Adrenal gland (tissue), 12 donors: ENCODE measurements around the gene AHR. TPM values are rescaled to one million over a fixed set of nuclear protein-coding genes. Genes with fewer than 3 reads are reported as not detected.

Experiments
- DNase-seq, 7 donors: peaks; one replicate each; pipeline ENCODE4 v3.0.0-alpha.2; 2019 to 2020
- H3K27ac ChIP-seq, 5 donors: fragments of 200-600 bp; sonication (generic) in 4 of 5; 1 replicate in 3 of 5; 2 replicates in 2 of 5; pipeline versions ENCODE4 v1.5.1 to v1.8.0; 2016 to 2020; ENCODE audit warnings: mild to moderate bottlenecking in 1 of 5
- H3K27me3 ChIP-seq: fragments of 200-600 bp; 2 replicates; pipeline ENCODE4 v1.8.0; 2021
- H3K36me3 ChIP-seq, 2 donors: fragments of 200-600 bp; replicated peaks in 1 of 2; 1 replicate in 1 of 2; 2 replicates in 1 of 2; pipeline versions ENCODE4 v1.5.1 to v1.8.0; 2018 to 2022
- H3K4me1 ChIP-seq, 2 donors: fragments of 200-600 bp; replicated peaks in 1 of 2; 1 replicate in 1 of 2; 2 replicates in 1 of 2; pipeline versions ENCODE4 v1.5.1 to v1.8.0; 2018 to 2021
- H3K4me3 ChIP-seq, 4 donors: fragments of 200-600 bp; sonication (generic) in 3 of 4; one replicate each; pipeline ENCODE4 v1.5.1; 2016 to 2018
- H3K9me3 ChIP-seq, 3 donors: fragments of 200-600 bp; sonication (generic) in 1 of 3; replicated peaks in 1 of 3; 1 replicate in 2 of 3; 2 replicates in 1 of 3; pipeline versions ENCODE4 v1.5.1 to v1.8.0; 2016 to 2021
- POLR2A ChIP-seq, 2 donors: fragments of 450-650 bp; IDR thresholded peaks; one replicate each; pipeline ENCODE4 v1.6.1; 2017; ENCODE audit warnings: antibody characterized with exemption in 2 of 2, mild to moderate bottlenecking in 2 of 2, moderate library complexity in 1 of 2
- WGBS, 4 donors: extraction: QIAGEN DNeasy Blood & Tissue Kit in 2 of 4; methylation state at CpG; one replicate each; pipeline versions ENCODE4 v1.1.5 to v1.1.7; 2013 to 2017; 5-methylcytosine and 5-hydroxymethylcytosine counted together
- intact Hi-C, 2 donors: fragments of 100-400 bp; cut with DNase I; formaldehyde crosslinking; loops; one replicate each; pipeline versions ENCODE4 v1.14.1 to v1.15.0; 2022 to 2023
- polyA plus RNA-seq, 3 donors: library from polyadenylated mRNA; stranded (reverse); fragments of 200-250 nt in 2 of 3; fragments of 350-450 nt in 1 of 3; fragmentation: Illumina TruSeq in 1 of 3; extraction: RNeasy Lipid Tissue Mini Kit (QIAGEN cat#74804) in 1 of 3; gene quantifications; one replicate each; pipeline ENCODE4 v1.2.3, GENCODE V29; 2013 to 2014
- total RNA-seq, 9 donors: library from RNA; depleted of rRNA in 4 of 9; stranded (reverse); fragments of >200 nt in 4 of 9; fragments of 120-200 nt in 1 of 9; fragmentation: NEBNext Ultra II Directional in 1 of 9; extraction: Animal tissue kit (Norgen Biotek cat#: 25700) in 1 of 9; gene quantifications; one replicate each; pipeline versions ENCODE4 v1.1.0 to v1.2.4, GENCODE V29; 2013 to 2023
- TF ChIP-seq, protein P1 (sequence below), 6 experiments: fragments of 450-650 bp in 4 of 6; fragments of 200-600 bp in 2 of 6; sonication (generic) in 1 of 6; IDR thresholded peaks; 1 replicate in 5 of 6; 2 replicates in 1 of 6; pipeline versions ENCODE4 v1.5.1 to v1.8.0; 2016 to 2021; ENCODE audit warnings: antibody characterized with exemption in 6 of 6, mild to moderate bottlenecking in 2 of 6, moderate library complexity in 1 of 6
- donor health status: healthy with polysubstance abuse.
- donor health status: Bipolar disorder and iron deficiency.
- donor health status: DM: yes; HTN: yes; CAD: no.
- donor health status: DM: no; HTN: no; CAD: no.
- donor health status: DM: no; HTN: no; CAD: no.
- donor health status: DM: yes; HTN: yes; CAD: no.

Gene AHR
- total and polyA plus RNA-seq, 12 donors, result 7.8 to 161 (median 73.9) TPM

GRCh38 chr7:17328641-17329040, 30.2 kb downstream of the AHR start:
- peaks cover 0 to 6% of the 10 kb centered on the region in 2 donors for H3K4me1 ChIP-seq
- H3K9me3 ChIP-seq, result no peaks in the 10 kb centered on the region
- TF ChIP-seq, protein P1, sequence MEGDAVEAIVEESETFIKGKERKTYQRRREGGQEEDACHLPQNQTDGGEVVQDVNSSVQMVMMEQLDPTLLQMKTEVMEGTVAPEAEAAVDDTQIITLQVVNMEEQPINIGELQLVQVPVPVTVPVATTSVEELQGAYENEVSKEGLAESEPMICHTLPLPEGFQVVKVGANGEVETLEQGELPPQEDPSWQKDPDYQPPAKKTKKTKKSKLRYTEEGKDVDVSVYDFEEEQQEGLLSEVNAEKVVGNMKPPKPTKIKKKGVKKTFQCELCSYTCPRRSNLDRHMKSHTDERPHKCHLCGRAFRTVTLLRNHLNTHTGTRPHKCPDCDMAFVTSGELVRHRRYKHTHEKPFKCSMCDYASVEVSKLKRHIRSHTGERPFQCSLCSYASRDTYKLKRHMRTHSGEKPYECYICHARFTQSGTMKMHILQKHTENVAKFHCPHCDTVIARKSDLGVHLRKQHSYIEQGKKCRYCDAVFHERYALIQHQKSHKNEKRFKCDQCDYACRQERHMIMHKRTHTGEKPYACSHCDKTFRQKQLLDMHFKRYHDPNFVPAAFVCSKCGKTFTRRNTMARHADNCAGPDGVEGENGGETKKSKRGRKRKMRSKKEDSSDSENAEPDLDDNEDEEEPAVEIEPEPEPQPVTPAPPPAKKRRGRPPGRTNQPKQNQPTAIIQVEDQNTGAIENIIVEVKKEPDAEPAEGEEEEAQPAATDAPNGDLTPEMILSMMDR (IDR thresholded peaks at IDR 0.05), result no peak
- no peak for TF ChIP-seq POLR2A (IDR thresholded peaks at IDR 0.05)
- intact Hi-C loops, result no loop called here
- peaks cover 0 to 27% of the 10 kb centered on the region in 2 donors for H3K36me3 ChIP-seq
- H3K27me3 ChIP-seq, result no peaks in the 10 kb centered on the region
- no peak overlapping the region for H3K27ac ChIP-seq
- no peak overlapping the region for H3K4me3 ChIP-seq
- no peak for DNase-seq

DNA sequence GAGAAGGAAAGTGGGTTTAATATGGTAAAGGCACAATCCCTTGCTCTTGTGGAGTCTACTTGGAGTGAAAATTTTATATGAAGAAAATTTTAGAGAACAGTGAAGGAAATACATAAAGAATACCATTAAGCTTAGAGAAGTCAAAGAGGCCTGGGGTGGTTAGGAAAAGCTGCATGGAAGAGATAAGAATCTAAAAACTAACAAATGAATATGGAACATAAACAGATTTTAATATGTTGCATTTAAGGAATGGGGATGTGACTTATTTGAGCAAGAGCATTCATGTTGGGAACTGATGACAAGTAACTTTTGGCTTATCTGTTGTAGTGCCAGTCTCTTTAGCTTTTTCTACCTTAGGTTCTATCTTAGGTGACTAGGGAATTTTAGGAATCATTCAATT, 31.0 kb downstream of the AHR start:
- intact Hi-C loops, result no loop called here
- Histone ChIP-seq H3K27ac (no peak overlapping the region), H3K4me1 (peaks cover 0 to 6% of the 10 kb centered on the region in 2 donors), H3K27me3 (no peaks in the 10 kb centered on the region), H3K36me3 (peaks cover 0 to 33% of the 10 kb centered on the region in 2 donors), H3K9me3 (no peaks in the 10 kb centered on the region), H3K4me3 (no peak overlapping the region)
- no peak for TF ChIP-seq POLR2A (IDR thresholded peaks at IDR 0.05)
- TF ChIP-seq, protein P1 (IDR thresholded peaks at IDR 0.05), result no peak
- no peak for DNase-seq

- 90 to 98% (median 94%) methylated on average over 2 of the region's 2 CpGs for WGBS, 4 donors
- H3K36me3 ChIP-seq, result peaks cover 0 to 46% of the 10 kb centered on the region in 2 donors
- H3K4me1 ChIP-seq, result peaks cover 0 to 6% of the 10 kb centered on the region in 2 donors
These were observed 33.5 kb downstream of the AHR start for GRCh38 chr7:17331891-17332501.

GRCh38 chr7:17333221-17333620, 34.8 kb downstream of the AHR start:
- no peak for TF ChIP-seq POLR2A (IDR thresholded peaks at IDR 0.05)
- TF ChIP-seq, protein P1 (IDR thresholded peaks at IDR 0.05), result no peak
- no peak for DNase-seq
- no peaks in the 10 kb centered on the region for H3K27me3 ChIP-seq
- H3K4me3 ChIP-seq, result no peak overlapping the region
- intact Hi-C loops, result no loop called here
- no peak overlapping the region for H3K27ac ChIP-seq
- H3K9me3 ChIP-seq, result peaks cover 0 to 5% (median 0%) of the 10 kb centered on the region in 3 donors
- H3K4me1 ChIP-seq, result no peaks in the 10 kb centered on the region
- peaks cover 0 to 46% of the 10 kb centered on the region in 2 donors for H3K36me3 ChIP-seq

More at GRCh38 chr7:17331891-17332501, 33.5 kb downstream of the AHR start:
- TF ChIP-seq, protein P1 (IDR thresholded peaks at IDR 0.05), result no peak
- no peak for TF ChIP-seq POLR2A (IDR thresholded peaks at IDR 0.05)
- DNase-seq, result no peak
- H3K4me3 ChIP-seq, result no peak overlapping the region
- intact Hi-C loops, result no loop called here
- no peak overlapping the region for H3K27ac ChIP-seq
- H3K27me3 ChIP-seq, result no peaks in the 10 kb centered on the region
- H3K9me3 ChIP-seq, result peaks cover 0 to 5% (median 0%) of the 10 kb centered on the region in 3 donors
